GM12801 (cell line): ENCODE results near the gene KIZ.

Experiments
- CTCF ChIP-seq: IDR thresholded peaks from one replicate; pipeline ENCODE4 v1.5.1; 2011; ENCODE audit warnings: control low read depth; ENCODE audit not compliant: insufficient read length; ENCODE audit errors: extremely low read depth

The KIZ gene

DNA sequence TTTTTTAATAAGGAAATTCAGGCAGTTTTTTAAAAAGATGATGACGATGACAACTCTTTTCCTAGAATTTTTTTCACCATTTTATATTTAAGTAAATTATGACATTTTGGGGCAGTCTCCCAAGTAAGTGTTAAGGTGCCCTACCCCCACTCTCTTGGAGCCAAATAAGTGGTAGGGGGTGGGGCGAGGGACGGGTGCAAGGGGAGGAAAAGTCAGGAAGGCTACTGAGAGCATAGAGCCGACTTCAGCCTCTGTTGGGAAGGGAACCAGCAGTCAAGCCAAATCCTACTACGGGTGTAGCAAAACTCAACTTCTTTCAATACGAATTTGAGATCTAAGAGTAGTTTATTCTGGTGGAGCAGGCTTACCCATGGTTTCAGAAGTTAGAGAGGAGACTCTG lies 54.4 kb downstream of the KIZ start:
- TF ChIP-seq CTCF: no peak

GRCh38 chr20:21181028-21181427 lies 55.1 kb downstream of the KIZ start:
- TF ChIP-seq CTCF: no peak

DNA sequence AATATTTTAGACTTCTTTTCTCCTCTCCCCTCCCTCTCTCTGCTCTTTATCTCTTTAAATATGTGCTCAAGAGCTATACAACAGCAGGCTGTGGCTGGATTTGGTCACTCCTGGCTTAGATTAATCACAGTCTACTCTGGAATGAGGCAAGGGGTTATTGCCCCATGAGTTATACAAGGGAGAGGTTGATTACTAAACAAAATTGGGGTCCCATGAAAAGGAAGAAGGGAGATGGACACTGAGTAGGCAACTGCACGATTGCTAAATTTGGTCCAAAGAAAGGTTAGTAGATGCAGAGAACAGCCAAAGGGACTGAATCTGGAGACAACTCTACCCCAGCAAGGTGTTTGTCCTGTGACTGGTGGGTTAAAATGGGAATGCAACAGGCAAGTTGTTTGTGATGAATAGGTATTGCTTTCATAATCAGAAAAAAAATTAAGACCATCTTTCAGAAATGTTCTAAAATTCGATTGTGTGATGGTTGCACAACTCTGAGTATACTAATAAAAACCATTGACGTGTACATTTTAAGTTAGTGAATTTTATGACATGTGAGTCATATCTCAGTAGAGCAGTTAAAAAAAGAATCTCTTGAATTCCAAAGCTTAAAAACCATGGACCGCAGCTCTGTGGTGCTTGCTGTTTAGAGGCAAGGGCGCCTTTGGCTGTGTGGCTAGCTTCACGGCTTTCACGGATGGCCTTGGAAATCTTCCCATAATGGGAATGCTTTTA lies 57.1 kb downstream of the KIZ start:
- no peak for TF ChIP-seq CTCF

- no peak for TF ChIP-seq CTCF
These were observed 57.8 kb downstream of the KIZ start for GRCh38 chr20:21183722-21184121.

DNA sequence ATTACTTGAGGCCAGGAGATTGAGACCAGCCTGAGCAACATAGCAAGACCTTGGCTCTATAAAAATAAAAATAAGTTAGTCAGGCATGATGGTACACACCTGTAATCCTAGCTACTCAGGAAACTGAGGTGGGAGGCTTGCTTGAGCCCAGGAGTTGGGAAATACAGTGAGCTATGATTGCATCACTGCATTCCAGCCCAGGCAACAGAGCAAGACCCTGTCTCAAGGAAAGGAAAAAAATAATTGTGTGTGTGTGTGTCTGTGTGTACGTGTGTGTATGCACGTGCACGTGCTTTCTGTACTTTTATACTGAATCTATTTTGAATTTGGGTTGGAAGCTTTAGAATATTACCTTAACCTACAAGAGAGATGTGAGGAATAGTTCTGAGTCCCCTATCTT lies 58.9 kb downstream of the KIZ start:
- TF ChIP-seq CTCF: no peak

DNA sequence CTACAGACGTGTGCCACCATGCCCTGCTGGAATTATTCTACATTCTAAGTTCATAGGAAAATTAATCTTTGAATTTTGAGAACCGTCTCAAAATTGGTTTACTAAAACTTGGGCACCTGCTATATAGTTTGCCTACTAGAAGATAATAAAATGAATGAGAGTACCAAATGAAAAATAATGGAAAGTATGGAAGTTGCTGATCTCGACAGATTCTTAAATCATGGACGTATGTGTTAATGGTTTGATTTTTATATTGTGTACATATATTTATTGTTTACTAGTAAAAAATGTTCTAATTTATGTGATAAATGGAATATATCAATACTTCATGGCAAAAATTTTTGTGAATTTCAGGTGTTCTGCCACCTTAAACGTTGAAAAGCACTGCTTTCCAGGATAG lies 60.0 kb downstream of the KIZ start:
- TF ChIP-seq CTCF: no peak

DNA sequence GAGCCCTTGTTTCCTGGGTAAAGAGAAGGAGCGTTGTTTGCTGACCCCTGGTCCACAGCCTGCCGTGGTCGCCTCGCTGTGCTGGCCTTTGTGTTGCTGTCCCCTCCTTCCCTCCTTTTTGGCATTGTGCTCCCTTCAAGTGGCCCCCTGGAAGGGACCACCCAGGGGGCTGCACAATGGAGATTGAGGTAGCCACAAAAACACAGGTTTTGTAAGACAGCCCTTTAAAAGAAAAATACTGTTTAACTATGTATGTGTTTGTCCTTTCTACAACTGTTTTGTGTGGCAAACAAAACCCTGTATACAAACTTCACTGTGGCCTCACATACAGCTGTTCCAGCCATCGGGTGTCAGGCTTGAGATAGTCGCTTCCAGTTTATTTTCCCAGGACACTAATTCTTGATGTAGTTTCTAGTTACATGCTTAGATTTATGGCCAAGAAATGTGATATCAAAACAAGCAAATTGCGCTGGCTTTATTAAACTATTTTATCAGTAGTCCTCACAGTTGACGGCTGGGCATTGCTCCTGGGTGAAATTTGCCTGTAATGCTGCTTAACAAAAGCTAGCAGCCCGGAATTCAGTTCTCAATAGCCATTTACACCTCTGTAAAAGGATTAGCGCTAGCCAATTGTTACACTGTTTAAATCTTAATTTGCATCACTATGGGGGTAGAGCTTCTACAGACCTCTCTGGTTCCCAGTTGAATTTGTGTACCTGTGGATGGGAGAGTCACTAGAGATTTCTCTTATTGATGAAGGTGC lies 64.1 kb downstream of the KIZ start:
- TF ChIP-seq CTCF: no peak
